ENCODE data around the gene RABEP2. TPM values are rescaled to one million over a fixed set of nuclear protein-coding genes. Genes with fewer than 3 reads are reported as not detected.

Gene RABEP2
- total and polyA plus RNA-seq, 9 of the 15 experiments (the other 6 are each of a cell fraction or from before 2014, with no cell fraction given): 0.15 to 13.4 (median 3.5) TPM

DNA sequence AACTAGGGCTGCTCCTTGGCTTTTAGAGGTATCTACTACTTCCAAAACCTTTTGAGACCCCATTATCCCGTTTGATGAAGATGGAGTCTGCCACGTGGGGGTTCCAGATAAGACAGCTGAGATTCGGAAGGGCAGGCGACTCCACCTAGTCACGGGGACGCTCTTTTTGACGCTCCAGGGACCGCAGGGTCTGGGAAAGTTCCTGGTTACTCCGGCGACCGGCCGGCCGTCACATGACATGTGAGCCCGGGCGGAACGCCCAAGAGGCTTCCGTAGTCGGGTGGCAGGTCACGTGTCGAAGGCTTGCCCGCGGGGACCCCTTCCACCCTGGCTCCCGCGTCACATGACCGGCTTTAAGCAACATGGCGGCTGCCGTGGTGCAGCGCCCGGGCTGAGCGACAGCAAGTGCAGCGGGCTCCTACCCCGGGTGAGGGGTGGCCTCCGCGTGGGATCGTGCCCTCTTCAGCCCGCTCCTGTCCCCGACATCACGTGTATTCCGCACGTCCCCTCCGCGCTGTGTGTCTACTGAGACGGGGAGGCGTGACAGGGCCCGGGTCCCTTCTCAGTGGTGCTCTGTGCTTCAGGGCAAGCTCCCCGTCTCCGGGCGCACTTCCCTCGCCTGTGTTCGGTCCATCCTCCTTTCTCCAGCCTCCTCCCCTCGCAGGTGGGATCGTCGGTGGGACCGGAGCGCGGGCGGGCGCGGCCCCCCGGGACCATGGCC is 49.6 kb upstream of the RABEP2 start, which contains the start of gene SPNS1 (continued):
- TF ChIP-seq, protein P1, sequence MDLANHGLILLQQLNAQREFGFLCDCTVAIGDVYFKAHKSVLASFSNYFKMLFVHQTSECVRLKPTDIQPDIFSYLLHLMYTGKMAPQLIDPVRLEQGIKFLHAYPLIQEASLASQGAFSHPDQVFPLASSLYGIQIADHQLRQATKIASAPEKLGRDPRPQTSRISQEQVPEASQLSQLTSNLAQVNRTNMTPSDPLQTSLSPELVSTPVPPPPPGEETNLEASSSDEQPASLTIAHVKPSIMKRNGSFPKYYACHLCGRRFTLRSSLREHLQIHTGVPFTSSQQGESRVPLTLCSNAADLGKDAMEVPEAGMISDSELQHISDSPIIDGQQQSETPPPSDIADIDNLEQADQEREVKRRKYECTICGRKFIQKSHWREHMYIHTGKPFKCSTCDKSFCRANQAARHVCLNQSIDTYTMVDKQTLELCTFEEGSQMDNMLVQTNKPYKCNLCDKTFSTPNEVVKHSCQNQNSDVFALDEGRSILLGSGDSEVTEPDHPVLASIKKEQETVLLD (IDR thresholded peaks at IDR 0.05): no peak
- peak in 1 of 2 experiments; percentile 60; a peak in 3 of 4 replicates for TF ChIP-seq TBL1XR1 (IDR thresholded peaks at IDR 0.05; ENCODE audit: low read length in 2 of 2)
- TF ChIP-seq CBFB (CRISPR knock-in tag; IDR thresholded peaks at IDR 0.05): peak; percentile 82
- no peak; the same call in 1 of the 2 replicates for TF ChIP-seq KLF6 (CRISPR knock-in tag; IDR thresholded peaks at IDR 0.05; ENCODE audit: borderline replicate concordance)
- peak; percentile 90 for TF ChIP-seq TAF7 (tag; IDR thresholded peaks at IDR 0.05)
- TF ChIP-seq SNIP1 (IDR thresholded peaks at IDR 0.05; ENCODE audit: low read depth): no peak
- TF ChIP-seq RFX7 (CRISPR knock-in tag; IDR thresholded peaks at IDR 0.05): no peak
- TF ChIP-seq EWSR1 (IDR thresholded peaks at IDR 0.05; ENCODE audit: borderline replicate concordance, low read depth, partially characterized antibody): no peak
- TF ChIP-seq ZNF282 (CRISPR knock-in tag; IDR thresholded peaks at IDR 0.05): no peak
- TF ChIP-seq PHB (CRISPR knock-in tag; IDR thresholded peaks at IDR 0.05): no peak
- TF ChIP-seq SMARCE1 (IDR thresholded peaks at IDR 0.05): no peak
- TF ChIP-seq, protein P2, sequence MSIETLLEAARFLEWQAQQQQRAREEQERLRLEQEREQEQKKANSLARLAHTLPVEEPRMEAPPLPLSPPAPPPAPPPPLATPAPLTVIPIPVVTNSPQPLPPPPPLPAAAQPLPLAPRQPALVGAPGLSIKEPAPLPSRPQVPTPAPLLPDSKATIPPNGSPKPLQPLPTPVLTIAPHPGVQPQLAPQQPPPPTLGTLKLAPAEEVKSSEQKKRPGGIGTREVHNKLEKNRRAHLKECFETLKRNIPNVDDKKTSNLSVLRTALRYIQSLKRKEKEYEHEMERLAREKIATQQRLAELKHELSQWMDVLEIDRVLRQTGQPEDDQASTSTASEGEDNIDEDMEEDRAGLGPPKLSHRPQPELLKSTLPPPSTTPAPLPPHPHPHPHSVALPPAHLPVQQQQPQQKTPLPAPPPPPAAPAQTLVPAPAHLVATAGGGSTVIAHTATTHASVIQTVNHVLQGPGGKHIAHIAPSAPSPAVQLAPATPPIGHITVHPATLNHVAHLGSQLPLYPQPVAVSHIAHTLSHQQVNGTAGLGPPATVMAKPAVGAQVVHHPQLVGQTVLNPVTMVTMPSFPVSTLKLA (conservative IDR thresholded peaks at IDR 0.05): peak; percentile 95 to 99
- no peak for TF ChIP-seq SMC3 (conservative IDR thresholded peaks at IDR 0.05; ENCODE audit: insufficient read depth, low read depth, low read length)
- TF ChIP-seq, protein P3, sequence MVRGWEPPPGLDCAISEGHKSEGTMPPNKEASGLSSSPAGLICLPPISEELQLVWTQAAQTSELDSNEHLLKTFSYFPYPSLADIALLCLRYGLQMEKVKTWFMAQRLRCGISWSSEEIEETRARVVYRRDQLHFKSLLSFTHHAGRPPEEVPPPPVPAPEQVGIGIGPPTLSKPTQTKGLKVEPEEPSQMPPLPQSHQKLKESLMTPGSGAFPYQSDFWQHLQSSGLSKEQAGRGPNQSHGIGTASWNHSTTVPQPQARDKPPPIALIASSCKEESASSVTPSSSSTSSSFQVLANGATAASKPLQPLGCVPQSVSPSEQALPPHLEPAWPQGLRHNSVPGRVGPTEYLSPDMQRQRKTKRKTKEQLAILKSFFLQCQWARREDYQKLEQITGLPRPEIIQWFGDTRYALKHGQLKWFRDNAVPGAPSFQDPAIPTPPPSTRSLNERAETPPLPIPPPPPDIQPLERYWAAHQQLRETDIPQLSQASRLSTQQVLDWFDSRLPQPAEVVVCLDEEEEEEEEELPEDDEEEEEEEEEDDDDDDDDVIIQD (CRISPR knock-in tag; IDR thresholded peaks at IDR 0.05): no peak
- TF ChIP-seq BCL6 (CRISPR knock-in tag; IDR thresholded peaks at IDR 0.05): no peak
- no peak for TF ChIP-seq KHSRP (IDR thresholded peaks at IDR 0.05)
- peak; percentile 26; the same call in 1 of the 2 replicates for TF ChIP-seq TCF3 (CRISPR knock-in tag; IDR thresholded peaks at IDR 0.05)
- TF ChIP-seq, protein P4, sequence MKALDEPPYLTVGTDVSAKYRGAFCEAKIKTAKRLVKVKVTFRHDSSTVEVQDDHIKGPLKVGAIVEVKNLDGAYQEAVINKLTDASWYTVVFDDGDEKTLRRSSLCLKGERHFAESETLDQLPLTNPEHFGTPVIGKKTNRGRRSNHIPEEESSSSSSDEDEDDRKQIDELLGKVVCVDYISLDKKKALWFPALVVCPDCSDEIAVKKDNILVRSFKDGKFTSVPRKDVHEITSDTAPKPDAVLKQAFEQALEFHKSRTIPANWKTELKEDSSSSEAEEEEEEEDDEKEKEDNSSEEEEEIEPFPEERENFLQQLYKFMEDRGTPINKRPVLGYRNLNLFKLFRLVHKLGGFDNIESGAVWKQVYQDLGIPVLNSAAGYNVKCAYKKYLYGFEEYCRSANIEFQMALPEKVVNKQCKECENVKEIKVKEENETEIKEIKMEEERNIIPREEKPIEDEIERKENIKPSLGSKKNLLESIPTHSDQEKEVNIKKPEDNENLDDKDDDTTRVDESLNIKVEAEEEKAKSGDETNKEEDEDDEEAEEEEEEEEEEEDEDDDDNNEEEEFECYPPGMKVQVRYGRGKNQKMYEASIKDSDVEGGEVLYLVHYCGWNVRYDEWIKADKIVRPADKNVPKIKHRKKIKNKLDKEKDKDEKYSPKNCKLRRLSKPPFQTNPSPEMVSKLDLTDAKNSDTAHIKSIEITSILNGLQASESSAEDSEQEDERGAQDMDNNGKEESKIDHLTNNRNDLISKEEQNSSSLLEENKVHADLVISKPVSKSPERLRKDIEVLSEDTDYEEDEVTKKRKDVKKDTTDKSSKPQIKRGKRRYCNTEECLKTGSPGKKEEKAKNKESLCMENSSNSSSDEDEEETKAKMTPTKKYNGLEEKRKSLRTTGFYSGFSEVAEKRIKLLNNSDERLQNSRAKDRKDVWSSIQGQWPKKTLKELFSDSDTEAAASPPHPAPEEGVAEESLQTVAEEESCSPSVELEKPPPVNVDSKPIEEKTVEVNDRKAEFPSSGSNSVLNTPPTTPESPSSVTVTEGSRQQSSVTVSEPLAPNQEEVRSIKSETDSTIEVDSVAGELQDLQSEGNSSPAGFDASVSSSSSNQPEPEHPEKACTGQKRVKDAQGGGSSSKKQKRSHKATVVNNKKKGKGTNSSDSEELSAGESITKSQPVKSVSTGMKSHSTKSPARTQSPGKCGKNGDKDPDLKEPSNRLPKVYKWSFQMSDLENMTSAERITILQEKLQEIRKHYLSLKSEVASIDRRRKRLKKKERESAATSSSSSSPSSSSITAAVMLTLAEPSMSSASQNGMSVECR (CRISPR knock-in tag; IDR thresholded peaks at IDR 0.05): peak; percentile 99
- TF ChIP-seq, protein P5, sequence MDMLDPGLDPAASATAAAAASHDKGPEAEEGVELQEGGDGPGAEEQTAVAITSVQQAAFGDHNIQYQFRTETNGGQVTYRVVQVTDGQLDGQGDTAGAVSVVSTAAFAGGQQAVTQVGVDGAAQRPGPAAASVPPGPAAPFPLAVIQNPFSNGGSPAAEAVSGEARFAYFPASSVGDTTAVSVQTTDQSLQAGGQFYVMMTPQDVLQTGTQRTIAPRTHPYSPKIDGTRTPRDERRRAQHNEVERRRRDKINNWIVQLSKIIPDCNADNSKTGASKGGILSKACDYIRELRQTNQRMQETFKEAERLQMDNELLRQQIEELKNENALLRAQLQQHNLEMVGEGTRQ (CRISPR knock-in tag; IDR thresholded peaks at IDR 0.05): peak; percentile 100
